Measurements from ENCODE around the gene CX3CR1. TPM values are rescaled to one million over a fixed set of nuclear protein-coding genes. Genes with fewer than 3 reads are reported as not detected.

The CX3CR1 gene
- total and polyA plus RNA-seq, 2 experiments from 2014 or later: not detected

- Histone ChIP-seq H3K9me3 (ENCODE audit: low read depth) (no peaks in the 10 kb centered on the region), H4K20me1 (ENCODE audit: insufficient read depth) (no peaks in the 10 kb centered on the region), H3K9ac (no peak overlapping the region), H3K27me3 (replicated peaks; ENCODE audit: insufficient read depth) (peaks cover 30% of the 10 kb centered on the region), H3K4me2 (ENCODE audit: unreplicated experiment) (no peak overlapping the region), H3K36me3 (ENCODE audit: low read depth) (no peaks in the 10 kb centered on the region), H3K79me2 (ENCODE audit: insufficient read depth) (no peaks in the 10 kb centered on the region), H2AFZ (no peak overlapping the region), H3K4me3 (no peak overlapping the region), H3K4me1 (ENCODE audit: insufficient read depth) (no peaks in the 10 kb centered on the region), H3F3A (ENCODE audit: insufficient read depth) (no peaks in the 10 kb centered on the region), H3K9me2 (ENCODE audit: insufficient read depth) (no peaks in the 10 kb centered on the region), H3K27ac (no peak overlapping the region)
- in situ Hi-C loops (cut with MboI): no loop called here
- TF ChIP-seq EZH2 (IDR thresholded peaks at IDR 0.05; ENCODE audit: insufficient read depth, poor library complexity, severe bottlenecking): no peak
- no peak for TF ChIP-seq EZH2phosphoT487 (IDR thresholded peaks at IDR 0.05; ENCODE audit: insufficient read depth, low read depth)
- 34 to 36% methylated on average over 6 of the region's 6 CpGs for WGBS, 2 experiments (ENCODE audit: low coverage in 1 of 2, low lambda C conversion rate in 2 of 2, missing lambda C conversion rate in 2 of 2)
- DNase-seq: no peak
Measured at GRCh38 chr3:39220407-39221140, 59.3 kb downstream of the CX3CR1 start.

GRCh38 chr3:39219702-39220101 is 60.1 kb downstream of the CX3CR1 start:
- H3K4me1 ChIP-seq (ENCODE audit: insufficient read depth): no peaks in the 10 kb centered on the region
- WGBS, 2 experiments (ENCODE audit: low coverage in 1 of 2, low lambda C conversion rate in 2 of 2, missing lambda C conversion rate in 2 of 2): 39 to 57% methylated on average over 3 of the region's 3 CpGs
- no peak overlapping the region for H3K27ac ChIP-seq
- no peaks in the 10 kb centered on the region for H3K9me3 ChIP-seq (ENCODE audit: low read depth)
- no peaks in the 10 kb centered on the region for H3F3A ChIP-seq (ENCODE audit: insufficient read depth)
- no peaks in the 10 kb centered on the region for H3K36me3 ChIP-seq (ENCODE audit: low read depth)
- no peak overlapping the region for H3K4me3 ChIP-seq
- no peak overlapping the region for H2AFZ ChIP-seq
- H4K20me1 ChIP-seq (ENCODE audit: insufficient read depth): no peaks in the 10 kb centered on the region
- H3K9me2 ChIP-seq (ENCODE audit: insufficient read depth): no peaks in the 10 kb centered on the region
- in situ Hi-C loops (cut with MboI): no loop called here
- TF ChIP-seq EZH2 (IDR thresholded peaks at IDR 0.05; ENCODE audit: insufficient read depth, poor library complexity, severe bottlenecking): no peak
- TF ChIP-seq EZH2phosphoT487 (IDR thresholded peaks at IDR 0.05; ENCODE audit: insufficient read depth, low read depth): no peak
- no peak for DNase-seq
- H3K9ac ChIP-seq: no peak overlapping the region
- H3K4me2 ChIP-seq (ENCODE audit: unreplicated experiment): no peak overlapping the region
- H3K79me2 ChIP-seq (ENCODE audit: insufficient read depth): no peaks in the 10 kb centered on the region
- peaks cover 26% of the 10 kb centered on the region for H3K27me3 ChIP-seq (replicated peaks; ENCODE audit: insufficient read depth)

- in situ Hi-C loops (cut with MboI): no loop called here
- DNase-seq: no peak
- Histone ChIP-seq H3K9me3 (ENCODE audit: low read depth) (no peaks in the 10 kb centered on the region), H3K79me2 (ENCODE audit: insufficient read depth) (no peaks in the 10 kb centered on the region), H2AFZ (no peak overlapping the region), H3F3A (ENCODE audit: insufficient read depth) (no peaks in the 10 kb centered on the region), H3K36me3 (ENCODE audit: low read depth) (no peaks in the 10 kb centered on the region), H3K27ac (no peak overlapping the region), H3K9ac (no peak overlapping the region), H4K20me1 (ENCODE audit: insufficient read depth) (no peaks in the 10 kb centered on the region), H3K27me3 (replicated peaks; ENCODE audit: insufficient read depth) (peaks cover 18% of the 10 kb centered on the region), H3K4me1 (ENCODE audit: insufficient read depth) (no peaks in the 10 kb centered on the region), H3K4me3 (no peak overlapping the region), H3K4me2 (ENCODE audit: unreplicated experiment) (no peak overlapping the region), H3K9me2 (ENCODE audit: insufficient read depth) (no peaks in the 10 kb centered on the region)
- 69 to 71% methylated on average over 2 of the region's 2 CpGs for WGBS, 2 experiments (ENCODE audit: low coverage in 1 of 2, low lambda C conversion rate in 2 of 2, missing lambda C conversion rate in 2 of 2)
- TF ChIP-seq EZH2 (IDR thresholded peaks at IDR 0.05; ENCODE audit: insufficient read depth, poor library complexity, severe bottlenecking): no peak
- TF ChIP-seq EZH2phosphoT487 (IDR thresholded peaks at IDR 0.05; ENCODE audit: insufficient read depth, low read depth): no peak
Measured at GRCh38 chr3:39216176-39216790, 63.6 kb downstream of the CX3CR1 start.

DNA sequence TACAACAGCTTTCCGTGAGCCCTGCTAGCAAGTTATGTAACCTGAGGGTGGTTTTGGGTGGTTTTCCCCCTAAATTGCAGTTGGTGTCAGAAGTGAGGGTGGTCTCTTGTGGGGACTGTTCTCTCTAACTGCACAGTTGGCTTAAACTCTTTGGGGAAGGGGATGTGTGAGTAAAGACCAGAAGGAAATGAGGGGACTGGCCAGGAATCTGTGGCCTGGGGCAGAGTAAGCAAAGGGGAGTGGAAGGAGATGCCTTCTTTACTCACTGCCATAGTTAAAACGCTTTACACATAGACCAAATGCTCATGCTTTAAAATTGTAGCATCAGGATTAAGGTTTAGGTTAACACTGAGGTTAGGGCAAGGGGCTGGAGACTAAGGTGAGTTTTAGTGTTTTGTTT is 66.2 kb downstream of the CX3CR1 start:
- no peaks in the 10 kb centered on the region for H3F3A ChIP-seq (ENCODE audit: insufficient read depth)
- H3K4me2 ChIP-seq (ENCODE audit: unreplicated experiment): no peak overlapping the region
- H3K27ac ChIP-seq: no peak overlapping the region
- no peak for TF ChIP-seq EZH2phosphoT487 (IDR thresholded peaks at IDR 0.05; ENCODE audit: insufficient read depth, low read depth)
- TF ChIP-seq EZH2 (IDR thresholded peaks at IDR 0.05; ENCODE audit: insufficient read depth, poor library complexity, severe bottlenecking): no peak
- no peaks in the 10 kb centered on the region for H3K4me1 ChIP-seq (ENCODE audit: insufficient read depth)
- H2AFZ ChIP-seq: no peak overlapping the region
- DNase-seq: no peak
- no peak overlapping the region for H3K9ac ChIP-seq
- no peaks in the 10 kb centered on the region for H3K9me3 ChIP-seq (ENCODE audit: low read depth)
- H3K79me2 ChIP-seq (ENCODE audit: insufficient read depth): no peaks in the 10 kb centered on the region
- no peaks in the 10 kb centered on the region for H3K9me2 ChIP-seq (ENCODE audit: insufficient read depth)
- H3K36me3 ChIP-seq (ENCODE audit: low read depth): no peaks in the 10 kb centered on the region
- in situ Hi-C loops (cut with MboI): loop anchor here (5.0 kb wide), 1 partner anchor 69 kb away; the partner anchor contains the start of gene CX3CR1
- no peak overlapping the region for H3K4me3 ChIP-seq
- H3K27me3 ChIP-seq (replicated peaks; ENCODE audit: insufficient read depth): peaks cover 6% of the 10 kb centered on the region
- 52 to 70% methylated on average over 2 of the region's 2 CpGs for WGBS, 2 experiments (ENCODE audit: low coverage in 1 of 2, low lambda C conversion rate in 2 of 2, missing lambda C conversion rate in 2 of 2)
- no peaks in the 10 kb centered on the region for H4K20me1 ChIP-seq (ENCODE audit: insufficient read depth)

Other genes starting within 250 kb of the CX3CR1 start
- gene SCN11A, start 228.1 kb downstream of the CX3CR1 start, total RNA-seq (2014; rRNA removed; shearing (Covaris generic)): not detected in 2 replicates
- not detected in 2 replicates for gene SCN11A, start 228.1 kb downstream of the CX3CR1 start, polyA plus RNA-seq (2016; fragmentation: Nextera tagmentation; extraction: Ambion mirVana)
- gene WDR48, start 228.0 kb downstream of the CX3CR1 start, total RNA-seq (2014; rRNA removed; shearing (Covaris generic)): 25.7 and 30.5 TPM in 2 replicates
- 28.9 and 29.7 TPM in 2 replicates for gene WDR48, start 228.0 kb downstream of the CX3CR1 start, polyA plus RNA-seq (2016; fragmentation: Nextera tagmentation; extraction: Ambion mirVana)
- gene GORASP1, start 172.4 kb downstream of the CX3CR1 start, total RNA-seq (2014; rRNA removed; shearing (Covaris generic)): 63.8 and 184 TPM in 2 replicates
- 32.7 and 33.1 TPM in 2 replicates for gene GORASP1, start 172.4 kb downstream of the CX3CR1 start, polyA plus RNA-seq (2016; fragmentation: Nextera tagmentation; extraction: Ambion mirVana)
- 0.25 and 1.2 TPM in 2 replicates for gene TTC21A, start 172.4 kb downstream of the CX3CR1 start, total RNA-seq (2014; rRNA removed; shearing (Covaris generic))
- 0.76 and 0.94 TPM in 2 replicates for gene TTC21A, start 172.4 kb downstream of the CX3CR1 start, polyA plus RNA-seq (2016; fragmentation: Nextera tagmentation; extraction: Ambion mirVana)
- 22.5 and 23.1 TPM in 2 replicates for gene CSRNP1, start 126.4 kb downstream of the CX3CR1 start, total RNA-seq (2014; rRNA removed; shearing (Covaris generic))
- gene CSRNP1, start 126.4 kb downstream of the CX3CR1 start, polyA plus RNA-seq (2016; fragmentation: Nextera tagmentation; extraction: Ambion mirVana): 14.2 and 16.4 TPM in 2 replicates
- gene XIRP1, start 87.4 kb downstream of the CX3CR1 start, total RNA-seq (2014; rRNA removed; shearing (Covaris generic)): not detected in 2 replicates
- not detected in 2 replicates for gene XIRP1, start 87.4 kb downstream of the CX3CR1 start, polyA plus RNA-seq (2016; fragmentation: Nextera tagmentation; extraction: Ambion mirVana)
- gene CCR8, start 49.7 kb upstream of the CX3CR1 start, total RNA-seq (2014; rRNA removed; shearing (Covaris generic)): not detected in 2 replicates
- not detected in 2 replicates for gene CCR8, start 49.7 kb upstream of the CX3CR1 start, polyA plus RNA-seq (2016; fragmentation: Nextera tagmentation; extraction: Ambion mirVana)
- gene SLC25A38, start 103.3 kb upstream of the CX3CR1 start, total RNA-seq (2014; rRNA removed; shearing (Covaris generic)): 28.2 and 40.1 TPM in 2 replicates
- gene SLC25A38, start 103.3 kb upstream of the CX3CR1 start, polyA plus RNA-seq (2016; fragmentation: Nextera tagmentation; extraction: Ambion mirVana): 23.3 and 23.9 TPM in 2 replicates
- 1,561 and 1,590 TPM in 2 replicates for gene RPSA, start 126.7 kb upstream of the CX3CR1 start, total RNA-seq (2014; rRNA removed; shearing (Covaris generic))
- 406 and 418 TPM in 2 replicates for gene RPSA, start 126.7 kb upstream of the CX3CR1 start, polyA plus RNA-seq (2016; fragmentation: Nextera tagmentation; extraction: Ambion mirVana)
- not detected in 2 replicates for gene MOBP, start 187.6 kb upstream of the CX3CR1 start, total RNA-seq (2014; rRNA removed; shearing (Covaris generic))
- not detected in 2 replicates for gene MOBP, start 187.6 kb upstream of the CX3CR1 start, polyA plus RNA-seq (2016; fragmentation: Nextera tagmentation; extraction: Ambion mirVana)

All from GM23248 (cell line).